Mesodermal cell (in vitro differentiated cells): ENCODE data around the gene ADPRHL1.
"Not testable (repeated sequence)": the region's sequence is repeated elsewhere in the genome, so short reads cannot be mapped to it uniquely, and the experiment has no call there.

Experiments used
- H3K27ac ChIP-seq: 2 replicates; pipeline ENCODE4 v1.7.0; 2013; ENCODE audit warnings: mild to moderate bottlenecking, low read depth, low read length, moderate library complexity; ENCODE audit not compliant: severe bottlenecking
- H3K36me3 ChIP-seq: 2 replicates; pipeline ENCODE4 v1.7.1; 2013; ENCODE audit warnings: mild to moderate bottlenecking, low read length, moderate library complexity; ENCODE audit not compliant: control insufficient read depth, insufficient read depth
- H3K4me1 ChIP-seq: one replicate; pipeline ENCODE4 v1.7.1; 2013; ENCODE audit warnings: mild to moderate bottlenecking, low read length; ENCODE audit not compliant: insufficient read depth, control insufficient read depth, poor library complexity, severe bottlenecking
- H3K4me3 ChIP-seq: 2 replicates; pipeline ENCODE4 v1.7.0; 2013; ENCODE audit warnings: low read length, control low read depth, mild to moderate bottlenecking; ENCODE audit not compliant: insufficient read depth, poor library complexity, severe bottlenecking; ENCODE audit errors: extremely low read depth
- H3K9me3 ChIP-seq: 2 replicates; pipeline ENCODE4 v1.7.1; 2013; ENCODE audit warnings: mild to moderate bottlenecking, low read length, moderate library complexity; ENCODE audit not compliant: control insufficient read depth
- WGBS, 2 experiments: methylation state at CpG; one replicate each; pipeline ENCODE4 v1.1.5; 2013; ENCODE audit warnings: missing lambda C conversion rate in 2 of 2; ENCODE audit not compliant: insufficient coverage in 2 of 2; 5-methylcytosine and 5-hydroxymethylcytosine counted together

ADPRHL1 gene

GRCh38 chr13:113454936-113455335 lies 1.6 kb upstream of the ADPRHL1 start:
- no peak overlapping the region for H3K27ac ChIP-seq

GRCh38 chr13:113452466-113452865 lies 822 bp downstream of the ADPRHL1 start:
- Histone ChIP-seq H3K4me1 (no peaks in the 10 kb centered on the region), H3K27ac (no peak overlapping the region), H3K36me3 (peaks cover 47% of the 10 kb centered on the region), H3K9me3 (no peaks in the 10 kb centered on the region), H3K4me3 (no peak overlapping the region)
- 93 to 100% methylated on average over 2 to 3 of the region's 4 CpGs for WGBS, 2 experiments

More at GRCh38 chr13:113454936-113455335, 1.6 kb upstream of the ADPRHL1 start:
- 95 to 97% methylated on average over 13 of the region's 13 CpGs for WGBS, 2 experiments
- Histone ChIP-seq H3K36me3 (peaks cover 67% of the 10 kb centered on the region), H3K4me1 (peaks cover 4% of the 10 kb centered on the region), H3K9me3 (no peaks in the 10 kb centered on the region), H3K4me3 (no peak overlapping the region)

- H3K27ac ChIP-seq: no peak overlapping the region
- 94 to 95% methylated on average over 23 to 24 of the region's 24 CpGs for WGBS, 2 experiments
- no peaks in the 10 kb centered on the region for H3K9me3 ChIP-seq
- H3K4me1 ChIP-seq: no peaks in the 10 kb centered on the region
- no peak overlapping the region for H3K4me3 ChIP-seq
- H3K36me3 ChIP-seq: peaks cover 46% of the 10 kb centered on the region
These were observed 1.3 kb downstream of the ADPRHL1 start for GRCh38 chr13:113451951-113452421.

GRCh38 chr13:113450861-113451620 lies 2.2 kb downstream of the ADPRHL1 start:
- not testable (repeated sequence) for H3K4me1 ChIP-seq, H3K27ac ChIP-seq, H3K9me3 ChIP-seq, H3K4me3 ChIP-seq
- peaks cover 36% of the 10 kb centered on the region for H3K36me3 ChIP-seq
- 80% methylated on average over 1 to 7 of the region's 19 CpGs for WGBS, 2 experiments

- WGBS, 2 experiments: 93 to 94% methylated on average over 5 to 6 of the region's 9 CpGs
- peaks cover 30% of the 10 kb centered on the region for H3K36me3 ChIP-seq
- not testable (repeated sequence) for H3K4me1 ChIP-seq, H3K9me3 ChIP-seq, H3K27ac ChIP-seq, H3K4me3 ChIP-seq
These were observed 2.9 kb downstream of the ADPRHL1 start for GRCh38 chr13:113450348-113450744.

GRCh38 chr13:113449693-113450347 lies 3.5 kb downstream of the ADPRHL1 start:
- Histone ChIP-seq H3K9me3 (no peaks in the 10 kb centered on the region), H3K27ac (no peak overlapping the region), H3K36me3 (peaks cover 26% of the 10 kb centered on the region), H3K4me1 (no peaks in the 10 kb centered on the region), H3K4me3 (no peak overlapping the region)
- WGBS, 2 experiments: 91 to 94% methylated on average over 8 to 13 of the region's 13 CpGs

- Histone ChIP-seq H3K4me1 (no peaks in the 10 kb centered on the region), H3K4me3 (no peak overlapping the region), H3K36me3 (peaks cover 20% of the 10 kb centered on the region), H3K27ac (no peak overlapping the region), H3K9me3 (no peaks in the 10 kb centered on the region)
- 92 to 95% methylated on average over 25 to 28 of the region's 29 CpGs for WGBS, 2 experiments
These were observed 4.2 kb downstream of the ADPRHL1 start for GRCh38 chr13:113448885-113449692.

- Histone ChIP-seq H3K36me3 (peaks cover 19% of the 10 kb centered on the region), H3K4me3 (no peak overlapping the region), H3K4me1 (no peaks in the 10 kb centered on the region), H3K9me3 (no peaks in the 10 kb centered on the region), H3K27ac (no peak overlapping the region)
- 74 to 76% methylated on average over 2 to 5 of the region's 6 CpGs for WGBS, 2 experiments
These were observed 4.8 kb downstream of the ADPRHL1 start for GRCh38 chr13:113448545-113448884.

GRCh38 chr13:113447596-113447995 lies 5.7 kb downstream of the ADPRHL1 start:
- peaks cover 19% of the 10 kb centered on the region for H3K36me3 ChIP-seq
- no peak overlapping the region for H3K4me3 ChIP-seq
- H3K27ac ChIP-seq: no peak overlapping the region
- no peaks in the 10 kb centered on the region for H3K4me1 ChIP-seq
- 96 to 99% methylated on average over 5 to 6 of the region's 6 CpGs for WGBS, 2 experiments
- H3K9me3 ChIP-seq: no peaks in the 10 kb centered on the region

GRCh38 chr13:113446488-113446854 lies 6.8 kb downstream of the ADPRHL1 start:
- Histone ChIP-seq H3K4me1 (no peaks in the 10 kb centered on the region), H3K4me3 (no peak overlapping the region), H3K36me3 (peaks cover 24% of the 10 kb centered on the region), H3K9me3 (no peaks in the 10 kb centered on the region), H3K27ac (no peak overlapping the region)
- WGBS, 2 experiments: 82% methylated on average over 7 of the region's 9 CpGs
